ENCODE results near the gene RHBDF2.

Gene RHBDF2

GRCh38 chr17:76479515-76480060 lies 21.6 kb downstream of the RHBDF2 start:
- H3K9me3 ChIP-seq (ENCODE audit: control extremely low read depth in 1 of 5, control insufficient read depth in 4 of 5, insufficient read depth in 2 of 5, low read depth in 1 of 5, low read length in 4 of 5) = no peaks in the 10 kb centered on the region
- CTCF ChIA-PET = interaction anchor here (35.3 to 37.8 kb wide), 2 partner anchors 14 to 19 kb away, joined by 787 read pairs; partner anchors contain the start of genes AANAT, RHBDF2 and UBE2O
- POLR2A ChIA-PET = no interaction called here
- peak in 2 of 3 donors; percentile 42 to 56 for DNase-seq
- no peak overlapping the region for H3K4me3 ChIP-seq (ENCODE audit: control insufficient read depth in 1 of 7, extremely low read depth in 1 of 7, insufficient read depth in 4 of 7, low read depth in 2 of 7, low read length in 6 of 7)
- peaks cover 0 to 8% (median 2%) of the 10 kb centered on the region in 4 experiments for H3K36me3 ChIP-seq (ENCODE audit: control insufficient read depth in 4 of 4, insufficient read depth in 4 of 4, low read length in 3 of 4)
- H3K27ac ChIP-seq (ENCODE audit: insufficient read depth in 1 of 2, low read depth in 1 of 2, low read length in 2 of 2, poor library complexity in 1 of 2, severe bottlenecking in 2 of 2) = no peak overlapping the region
- H3K4me1 ChIP-seq (ENCODE audit: control extremely low read depth in 1 of 4, control insufficient read depth in 4 of 4, insufficient read depth in 4 of 4, low read length in 3 of 4) = peaks cover 0 to 25% (median 14%) of the 10 kb centered on the region in 4 experiments
- 100% methylated on average over 2 of the region's 14 CpGs for whole genome bisulfite sequencing (ENCODE audit: insufficient coverage)
- no peaks in the 10 kb centered on the region for H3K27me3 ChIP-seq (replicated peaks in 2 of 5; ENCODE audit: control insufficient read depth in 4 of 5, insufficient read depth in 5 of 5, low read length in 4 of 5)

GRCh38 chr17:76478730-76479514 lies 22.3 kb downstream of the RHBDF2 start:
- Histone ChIP-seq H3K27me3 (replicated peaks in 2 of 5; ENCODE audit: control insufficient read depth in 4 of 5, insufficient read depth in 5 of 5, low read length in 4 of 5) (no peaks in the 10 kb centered on the region), H3K9me3 (ENCODE audit: control extremely low read depth in 1 of 5, control insufficient read depth in 4 of 5, insufficient read depth in 2 of 5, low read depth in 1 of 5, low read length in 4 of 5) (no peaks in the 10 kb centered on the region), H3K36me3 (ENCODE audit: control insufficient read depth in 4 of 4, insufficient read depth in 4 of 4, low read length in 3 of 4) (peaks cover 0 to 13% (median 2%) of the 10 kb centered on the region in 4 experiments), H3K4me3 (ENCODE audit: control insufficient read depth in 1 of 7, extremely low read depth in 1 of 7, insufficient read depth in 4 of 7, low read depth in 2 of 7, low read length in 6 of 7) (no peak overlapping the region), H3K27ac (ENCODE audit: insufficient read depth in 1 of 2, low read depth in 1 of 2, low read length in 2 of 2, poor library complexity in 1 of 2, severe bottlenecking in 2 of 2) (no peak overlapping the region), H3K4me1 (ENCODE audit: control extremely low read depth in 1 of 4, control insufficient read depth in 4 of 4, insufficient read depth in 4 of 4, low read length in 3 of 4) (peaks cover 0 to 25% (median 14%) of the 10 kb centered on the region in 4 experiments)
- WGBS (ENCODE audit: insufficient coverage) = 97% methylated on average over 33 of the region's 37 CpGs
- ChIA-PET POLR2A (no interaction called here), CTCF (interaction anchor here (2.0 to 37.8 kb wide), 3 partner anchors 12 to 19 kb away, joined by 4 to 787 read pairs (median 787); partner anchors contain the start of genes AANAT, RHBDF2 and UBE2O)
- DNase-seq = no peak

GRCh38 chr17:76478097-76478496 lies 23.1 kb downstream of the RHBDF2 start:
- Histone ChIP-seq H3K27ac (ENCODE audit: insufficient read depth in 1 of 2, low read depth in 1 of 2, low read length in 2 of 2, poor library complexity in 1 of 2, severe bottlenecking in 2 of 2) (no peak overlapping the region), H3K36me3 (ENCODE audit: control insufficient read depth in 4 of 4, insufficient read depth in 4 of 4, low read length in 3 of 4) (peaks cover 0 to 17% (median 3%) of the 10 kb centered on the region in 4 experiments), H3K27me3 (replicated peaks in 2 of 5; ENCODE audit: control insufficient read depth in 4 of 5, insufficient read depth in 5 of 5, low read length in 4 of 5) (no peaks in the 10 kb centered on the region), H3K4me1 (ENCODE audit: control extremely low read depth in 1 of 4, control insufficient read depth in 4 of 4, insufficient read depth in 4 of 4, low read length in 3 of 4) (peaks cover 0 to 25% (median 14%) of the 10 kb centered on the region in 4 experiments), H3K4me3 (ENCODE audit: control insufficient read depth in 1 of 7, extremely low read depth in 1 of 7, insufficient read depth in 4 of 7, low read depth in 2 of 7, low read length in 6 of 7) (no peak overlapping the region), H3K9me3 (ENCODE audit: control extremely low read depth in 1 of 5, control insufficient read depth in 4 of 5, insufficient read depth in 2 of 5, low read depth in 1 of 5, low read length in 4 of 5) (no peaks in the 10 kb centered on the region)
- POLR2A ChIA-PET = no interaction called here
- WGBS (ENCODE audit: insufficient coverage) = 95% methylated on average over 10 of the region's 10 CpGs
- DNase-seq = no peak
- CTCF ChIA-PET = interaction anchor here (1.3 to 35.3 kb wide), 3 partner anchors 11 to 69 kb away, joined by 4 to 787 read pairs (median 4); partner anchors contain the start of gene RHBDF2

GRCh38 chr17:76477576-76477975 lies 23.6 kb downstream of the RHBDF2 start:
- H3K27me3 ChIP-seq (replicated peaks in 2 of 5; ENCODE audit: control insufficient read depth in 4 of 5, insufficient read depth in 5 of 5, low read length in 4 of 5) = no peaks in the 10 kb centered on the region
- CTCF ChIA-PET = interaction anchor here (0.6 to 35.3 kb wide), 4 partner anchors 11 to 69 kb away, joined by 3 to 787 read pairs (median 4); partner anchors contain the start of gene RHBDF2
- no peak overlapping the region for H3K4me3 ChIP-seq (ENCODE audit: control insufficient read depth in 1 of 7, extremely low read depth in 1 of 7, insufficient read depth in 4 of 7, low read depth in 2 of 7, low read length in 6 of 7)
- H3K27ac ChIP-seq (ENCODE audit: insufficient read depth in 1 of 2, low read depth in 1 of 2, low read length in 2 of 2, poor library complexity in 1 of 2, severe bottlenecking in 2 of 2) = no peak overlapping the region
- H3K4me1 ChIP-seq (ENCODE audit: control extremely low read depth in 1 of 4, control insufficient read depth in 4 of 4, insufficient read depth in 4 of 4, low read length in 3 of 4) = peaks cover 0 to 25% (median 14%) of the 10 kb centered on the region in 4 experiments
- POLR2A ChIA-PET = no interaction called here
- H3K36me3 ChIP-seq (ENCODE audit: control insufficient read depth in 4 of 4, insufficient read depth in 4 of 4, low read length in 3 of 4) = peaks cover 0 to 22% (median 6%) of the 10 kb centered on the region in 4 experiments
- 92% methylated on average over 8 of the region's 15 CpGs for WGBS (ENCODE audit: insufficient coverage)
- DNase-seq = no peak
- no peaks in the 10 kb centered on the region for H3K9me3 ChIP-seq (ENCODE audit: control extremely low read depth in 1 of 5, control insufficient read depth in 4 of 5, insufficient read depth in 2 of 5, low read depth in 1 of 5, low read length in 4 of 5)

- Histone ChIP-seq H3K27me3 (replicated peaks in 2 of 5; ENCODE audit: control insufficient read depth in 4 of 5, insufficient read depth in 5 of 5, low read length in 4 of 5) (no peaks in the 10 kb centered on the region), H3K27ac (ENCODE audit: insufficient read depth in 1 of 2, low read depth in 1 of 2, low read length in 2 of 2, poor library complexity in 1 of 2, severe bottlenecking in 2 of 2) (no peak overlapping the region), H3K36me3 (ENCODE audit: control insufficient read depth in 4 of 4, insufficient read depth in 4 of 4, low read length in 3 of 4) (peaks cover 0 to 24% (median 10%) of the 10 kb centered on the region in 4 experiments), H3K4me3 (ENCODE audit: control insufficient read depth in 1 of 7, extremely low read depth in 1 of 7, insufficient read depth in 4 of 7, low read depth in 2 of 7, low read length in 6 of 7) (no peak overlapping the region), H3K4me1 (ENCODE audit: control extremely low read depth in 1 of 4, control insufficient read depth in 4 of 4, insufficient read depth in 4 of 4, low read length in 3 of 4) (peaks cover 0 to 20% (median 12%) of the 10 kb centered on the region in 4 experiments), H3K9me3 (ENCODE audit: control extremely low read depth in 1 of 5, control insufficient read depth in 4 of 5, insufficient read depth in 2 of 5, low read depth in 1 of 5, low read length in 4 of 5) (no peaks in the 10 kb centered on the region)
- ChIA-PET POLR2A (no interaction called here), CTCF (interaction anchor here (1.3 to 35.3 kb wide), 3 partner anchors 10 to 70 kb away, joined by 4 to 787 read pairs (median 13); partner anchors contain the start of genes AANAT and RHBDF2)
- no peak for DNase-seq
- 97% methylated on average over 13 of the region's 20 CpGs for WGBS (ENCODE audit: insufficient coverage)
These were observed 24.5 kb downstream of the RHBDF2 start for GRCh38 chr17:76476736-76477135.

GRCh38 chr17:76475302-76475701 lies 25.9 kb downstream of the RHBDF2 start:
- no peak overlapping the region for H3K27ac ChIP-seq (ENCODE audit: insufficient read depth in 1 of 2, low read depth in 1 of 2, low read length in 2 of 2, poor library complexity in 1 of 2, severe bottlenecking in 2 of 2)
- no peaks in the 10 kb centered on the region for H3K9me3 ChIP-seq (ENCODE audit: control extremely low read depth in 1 of 5, control insufficient read depth in 4 of 5, insufficient read depth in 2 of 5, low read depth in 1 of 5, low read length in 4 of 5)
- H3K36me3 ChIP-seq (ENCODE audit: control insufficient read depth in 4 of 4, insufficient read depth in 4 of 4, low read length in 3 of 4) = peaks cover 0 to 31% (median 15%) of the 10 kb centered on the region in 4 experiments
- no peak overlapping the region for H3K4me3 ChIP-seq (ENCODE audit: control insufficient read depth in 1 of 7, extremely low read depth in 1 of 7, insufficient read depth in 4 of 7, low read depth in 2 of 7, low read length in 6 of 7)
- no peaks in the 10 kb centered on the region for H3K27me3 ChIP-seq (replicated peaks in 2 of 5; ENCODE audit: control insufficient read depth in 4 of 5, insufficient read depth in 5 of 5, low read length in 4 of 5)
- H3K4me1 ChIP-seq (ENCODE audit: control extremely low read depth in 1 of 4, control insufficient read depth in 4 of 4, insufficient read depth in 4 of 4, low read length in 3 of 4) = peaks cover 0 to 6% (median under 1%) of the 10 kb centered on the region in 4 experiments
- ChIA-PET POLR2A (interaction anchor here (0.9 kb wide), 1 partner anchor 17 kb away, joined by 3 read pairs; no protein-coding TSS in a partner anchor), CTCF (interaction anchor here (0.7 to 35.3 kb wide), 8 partner anchors 9 to 596 kb away, joined by 3 to 787 read pairs (median 4); partner anchors contain the start of genes AANAT and RHBDF2)
- no peak for DNase-seq
- WGBS (ENCODE audit: insufficient coverage) = 100% methylated on average over 5 of the region's 6 CpGs
